HepG2 (cell line): Measurements from ENCODE around the gene SIRT7. TPM values are rescaled to one million over a fixed set of nuclear protein-coding genes. Genes with fewer than 3 reads are reported as not detected.

Source experiments
- CENPBD1 ChIP-seq: sonication (generic); formaldehyde crosslinking; IDR thresholded peaks from 2 replicates; pipeline ENCODE4 v1.8.0; 2022; ENCODE audit warnings: missing genetic modification reagents, low read depth, mild to moderate bottlenecking, borderline replicate concordance
- CENPT ChIP-seq: sonication (generic); formaldehyde crosslinking; IDR thresholded peaks from 2 replicates; pipeline ENCODE4 v1.8.0; 2022; ENCODE audit warnings: low read depth, mild to moderate bottlenecking, moderate library complexity, missing genetic modification reagents
- ERF ChIP-seq: IDR thresholded peaks from 2 replicates; pipeline ENCODE4 v1.6.1; 2018; ENCODE audit warnings: missing biosample characterization, missing genetic modification reagents
- HMGXB4 ChIP-seq, 2 experiments: sonication (generic) in 1 of 2; formaldehyde crosslinking in 1 of 2; IDR thresholded peaks; 2 replicates each; pipeline versions ENCODE4 v1.4.0 to v1.6.1; 2018 to 2020; ENCODE audit warnings: missing genetic modification reagents in 2 of 2, borderline replicate concordance in 1 of 2, low read depth in 1 of 2, mild to moderate bottlenecking in 1 of 2, missing biosample characterization in 1 of 2
- HOXA7 ChIP-seq: sonication (generic); formaldehyde crosslinking; IDR thresholded peaks from 2 replicates; pipeline ENCODE4 v1.8.1; 2022; ENCODE audit warnings: mild to moderate bottlenecking, missing genetic modification reagents, moderate library complexity
- JUN ChIP-seq: sonication (generic); formaldehyde crosslinking; IDR thresholded peaks from 2 replicates; pipeline ENCODE4 v1.4.0; 2020; ENCODE audit warnings: mild to moderate bottlenecking, missing genetic modification reagents
- MIER3 ChIP-seq: IDR thresholded peaks from 2 replicates; pipeline ENCODE4 v1.6.1; 2016; ENCODE audit warnings: missing compliant biosample characterization, borderline replicate concordance
- MTA3 ChIP-seq: sonication (generic); formaldehyde crosslinking; IDR thresholded peaks from 2 replicates; pipeline ENCODE4 v1.4.0; 2020; ENCODE audit warnings: missing genetic modification reagents
- NCOA5 ChIP-seq: sonication (generic); formaldehyde crosslinking; IDR thresholded peaks from 2 replicates; pipeline ENCODE4 v1.4.0; 2020; ENCODE audit warnings: missing genetic modification reagents
- SIN3A ChIP-seq: IDR thresholded peaks from 2 replicates; pipeline ENCODE4 v1.6.1; 2011; ENCODE audit warnings: low read depth, mild to moderate bottlenecking, control low read depth, low read length, borderline replicate concordance
- TSC22D2 ChIP-seq: sonication (generic); formaldehyde crosslinking; IDR thresholded peaks from 2 replicates; pipeline ENCODE4 v1.5.1; 2020; ENCODE audit warnings: missing genetic modification reagents, mild to moderate bottlenecking, borderline replicate concordance
- ZNF205 ChIP-seq: IDR thresholded peaks from 2 replicates; pipeline ENCODE4 v1.6.1; 2018; ENCODE audit warnings: missing biosample characterization, missing genetic modification reagents
- ZNF646 ChIP-seq: sonication (generic); formaldehyde crosslinking; IDR thresholded peaks from 2 replicates; pipeline ENCODE4 v1.9.0; 2021; ENCODE audit warnings: mild to moderate bottlenecking, missing genetic modification reagents
- ZNF792 ChIP-seq: IDR thresholded peaks from 2 replicates; pipeline ENCODE4 v1.6.1; 2016
- polyA plus RNA-seq, 8 experiments: library from polyadenylated mRNA; depleted of rRNA in 3 of 8; stranded (reverse) in 7 of 8; unstranded in 1 of 8; fragments of >200 nt; fragmentation: Illumina TruSeq in 4 of 8; extraction: Trizol in 4 of 8; gene quantifications; 2 replicates each; pipeline versions ENCODE4 v1.2.1 to v1.2.3, GENCODE V29; 2011 to 2016; ENCODE audit warnings: low read depth in 4 of 8, missing spikeins in 1 of 8, mixed read lengths in 1 of 8; ENCODE audit not compliant: insufficient read depth in 1 of 8
- total RNA-seq, 5 experiments: library from RNA; depleted of rRNA; stranded (reverse); fragments of >200 nt; fragmentation: Illumina TruSeq; extraction: Trizol; gene quantifications; 2 replicates each; pipeline ENCODE4 v1.2.3, GENCODE V29; 2016; ENCODE audit warnings: low read depth in 1 of 5
- TF ChIP-seq, protein P1 (sequence below): sonication (generic); formaldehyde crosslinking; IDR thresholded peaks from 2 replicates; pipeline ENCODE4; 2020; ENCODE audit warnings: missing genetic modification reagents, mild to moderate bottlenecking, borderline replicate concordance
- TF ChIP-seq, protein P2 (sequence below): IDR thresholded peaks from 2 replicates; pipeline ENCODE4 v1.6.1; 2012; ENCODE audit warnings: inconsistent platforms

The SIRT7 gene
- total and polyA plus RNA-seq, 2 of the 13 experiments (the other 11 are each of a cell fraction or from before 2014, with no cell fraction given): 8.3 to 24.8 TPM

GRCh38 chr17:81867991-81868673, 49.8 kb downstream of the SIRT7 start (continued):
- TF ChIP-seq TSC22D2 (CRISPR knock-in tag) (0 out of 2 replicates have a peak, but pooled peaks have one; percentile 17), MTA3 (no peak), ZNF646 (CRISPR knock-in tag) (peak; percentile 34; the same call in 1 of the 2 replicates), NCOA5 (CRISPR knock-in tag) (peak; percentile 95), HOXA7 (0 out of 2 replicates have a peak, but pooled peaks have one; percentile 54), JUN (CRISPR knock-in tag) (no peak), SIN3A (peak; percentile 51; the same call in 1 of the 2 replicates), ERF (0 out of 2 replicates have a peak, but pooled peaks have one; percentile 8), ZNF792 (no peak), MIER3 (CRISPR knock-in tag) (no peak; the same call in 1 of the 2 replicates), ZNF205 (CRISPR knock-in tag) (peak; percentile 13), CENPBD1 (CRISPR knock-in tag) (peak; percentile 45; the same call in 1 of the 2 replicates), CENPT (CRISPR knock-in tag) (peak; percentile 88; the same call in 1 of the 2 replicates), HMGXB4 (CRISPR knock-in tag; IDR thresholded peaks at IDR 0.05; ENCODE audit: borderline replicate concordance in 1 of 2, low read depth in 1 of 2) (0 out of 4 replicates have a peak, but pooled peaks of 1 of the 2 experiments have one; percentile 40)
- TF ChIP-seq, protein P1, sequence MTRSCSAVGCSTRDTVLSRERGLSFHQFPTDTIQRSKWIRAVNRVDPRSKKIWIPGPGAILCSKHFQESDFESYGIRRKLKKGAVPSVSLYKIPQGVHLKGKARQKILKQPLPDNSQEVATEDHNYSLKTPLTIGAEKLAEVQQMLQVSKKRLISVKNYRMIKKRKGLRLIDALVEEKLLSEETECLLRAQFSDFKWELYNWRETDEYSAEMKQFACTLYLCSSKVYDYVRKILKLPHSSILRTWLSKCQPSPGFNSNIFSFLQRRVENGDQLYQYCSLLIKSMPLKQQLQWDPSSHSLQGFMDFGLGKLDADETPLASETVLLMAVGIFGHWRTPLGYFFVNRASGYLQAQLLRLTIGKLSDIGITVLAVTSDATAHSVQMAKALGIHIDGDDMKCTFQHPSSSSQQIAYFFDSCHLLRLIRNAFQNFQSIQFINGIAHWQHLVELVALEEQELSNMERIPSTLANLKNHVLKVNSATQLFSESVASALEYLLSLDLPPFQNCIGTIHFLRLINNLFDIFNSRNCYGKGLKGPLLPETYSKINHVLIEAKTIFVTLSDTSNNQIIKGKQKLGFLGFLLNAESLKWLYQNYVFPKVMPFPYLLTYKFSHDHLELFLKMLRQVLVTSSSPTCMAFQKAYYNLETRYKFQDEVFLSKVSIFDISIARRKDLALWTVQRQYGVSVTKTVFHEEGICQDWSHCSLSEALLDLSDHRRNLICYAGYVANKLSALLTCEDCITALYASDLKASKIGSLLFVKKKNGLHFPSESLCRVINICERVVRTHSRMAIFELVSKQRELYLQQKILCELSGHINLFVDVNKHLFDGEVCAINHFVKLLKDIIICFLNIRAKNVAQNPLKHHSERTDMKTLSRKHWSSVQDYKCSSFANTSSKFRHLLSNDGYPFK (CRISPR knock-in tag): 0 out of 2 replicates have a peak, but pooled peaks have one; percentile 6
- TF ChIP-seq, protein P2, sequence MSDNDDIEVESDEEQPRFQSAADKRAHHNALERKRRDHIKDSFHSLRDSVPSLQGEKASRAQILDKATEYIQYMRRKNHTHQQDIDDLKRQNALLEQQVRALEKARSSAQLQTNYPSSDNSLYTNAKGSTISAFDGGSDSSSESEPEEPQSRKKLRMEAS: peak; percentile 70; the same call in 1 of the 2 replicates
